Right lobe of liver (tissue), 6 donors: ENCODE results near the gene DST. TPM values are rescaled to one million over a fixed set of nuclear protein-coding genes. Genes with fewer than 3 reads are reported as not detected.

Experiments used
- ATAC-seq, 4 donors: fragments of 200-7000 bp; cut with Tn5 transposase; one replicate each; pipeline ENCODE4 v1.9.1; 2020; ENCODE audit warnings: mild to moderate bottlenecking in 4 of 4, moderate library complexity in 4 of 4
- DNase-seq, 3 donors: peaks; one replicate each; pipeline ENCODE4 v3.0.0-alpha.2; 2020
- H3K27ac ChIP-seq, 3 donors: fragments of 200-600 bp; one replicate each; pipeline ENCODE4 v1.8.0; 2022
- H3K27me3 ChIP-seq, 2 donors: fragments of 200-600 bp; one replicate each; pipeline ENCODE4 v1.8.0; 2022
- H3K36me3 ChIP-seq, 4 donors: fragments of 200-600 bp; sonication (generic) in 1 of 4; one replicate each; pipeline versions ENCODE4 v1.5.1 to v1.8.0; 2017 to 2022; ENCODE audit warnings: control low read depth in 1 of 4
- H3K4me1 ChIP-seq, 4 donors: fragments of 200-600 bp; sonication (generic) in 1 of 4; one replicate each; pipeline versions ENCODE4 v1.5.1 to v1.8.0; 2017 to 2022; ENCODE audit warnings: control low read depth in 1 of 4
- H3K4me3 ChIP-seq, 3 donors: fragments of 200-600 bp; one replicate each; pipeline ENCODE4 v1.8.0; 2022
- H3K9me3 ChIP-seq, 4 donors: fragments of 200-600 bp; sonication (generic) in 1 of 4; one replicate each; pipeline versions ENCODE4 v1.5.1 to v1.8.0; 2017 to 2022; ENCODE audit warnings: control low read depth in 1 of 4
- POLR2A ChIP-seq: fragments of 450-650 bp; IDR thresholded peaks from one replicate; pipeline ENCODE4 v1.6.1; 2017; ENCODE audit warnings: antibody characterized with exemption, mild to moderate bottlenecking
- WGBS: methylation state at CpG from one replicate; pipeline ENCODE4 v1.1.6; 2018; ENCODE audit warnings: low coverage, low lambda C conversion rate; ENCODE audit not compliant: insufficient coverage; ENCODE audit errors: missing lambda C conversion rate; 5-methylcytosine and 5-hydroxymethylcytosine counted together
- intact Hi-C, 2 donors: fragments of 100-400 bp; cut with DNase I; formaldehyde crosslinking; loops; one replicate each; pipeline versions ENCODE4 v1.11.2 to v1.14.1; 2022
- total RNA-seq, 6 experiments: library from RNA; depleted of rRNA in 2 of 6; stranded (reverse); fragments of >200 nt in 2 of 6; fragmentation: NEBNext Ultra II Directional in 3 of 6; extraction: Animal tissue kit (Norgen Biotek cat#: 25700) in 3 of 6; gene quantifications; one replicate each; pipeline versions ENCODE4 v1.1.0 to v1.2.4, GENCODE V29; 2016 to 2023
- TF ChIP-seq, protein P1 (sequence below), 4 donors: fragments of 200-600 bp in 3 of 4; fragments of 450-650 bp in 1 of 4; IDR thresholded peaks; one replicate each; pipeline versions ENCODE4 v1.5.1 to v1.8.0; 2016 to 2022; ENCODE audit warnings: antibody characterized with exemption in 4 of 4, mild to moderate bottlenecking in 2 of 4
- donor health status: DM: no; HTN: yes; CAD: no.
- donor health status: DM: no; HTN: no; CAD: no.
- donor health status: DM: no; HTN: no; CAD: no.
- donor health status: DM: no; HTN: yes; CAD: no.
- donor health status: DM: no; HTN: yes; CAD: no.

The DST gene
- total RNA-seq, 6 experiments from 2014 or later: 92.1 to 207 (median 156) TPM

- H3K4me3 ChIP-seq: no peak overlapping the region
- 5% methylated on average over 1 of the region's 1 CpG for WGBS
- intact Hi-C loops: no loop called here
These were observed 41.2 kb upstream of the DST start for GRCh38 chr6:56683882-56684281.

DNA sequence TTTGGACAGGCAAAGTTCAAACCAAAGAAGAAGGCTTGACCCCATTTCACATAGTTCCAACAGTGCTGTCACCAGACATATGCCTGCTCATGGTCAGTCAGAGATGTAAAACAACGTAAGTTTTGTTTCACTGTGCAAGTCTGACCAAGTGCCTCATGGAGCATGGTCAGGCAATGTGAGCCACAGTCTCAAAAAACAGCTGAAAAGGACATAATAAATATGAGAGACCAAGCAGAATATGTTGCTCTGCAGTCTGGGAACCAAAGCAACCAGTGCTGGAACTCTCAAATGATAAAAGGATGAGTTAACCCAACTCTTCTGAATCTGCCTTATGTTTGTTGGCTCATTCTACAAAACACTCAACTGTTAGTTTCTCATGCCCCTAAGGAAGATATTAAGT is 39.9 kb upstream of the DST start:
- DNase-seq (no peak), ATAC-seq (no peak)
- intact Hi-C loops: no loop called here
- Histone ChIP-seq H3K9me3 (no peaks in the 10 kb centered on the region), H3K27ac (peak overlapping the region; percentile 88 to 92 (median 91)), H3K4me3 (no peak overlapping the region), H3K27me3 (no peaks in the 10 kb centered on the region), H3K4me1 (peaks cover 0 to 40% (median 8%) of the 10 kb centered on the region in 4 donors), H3K36me3 (no peaks in the 10 kb centered on the region)
- TF ChIP-seq, protein P1, sequence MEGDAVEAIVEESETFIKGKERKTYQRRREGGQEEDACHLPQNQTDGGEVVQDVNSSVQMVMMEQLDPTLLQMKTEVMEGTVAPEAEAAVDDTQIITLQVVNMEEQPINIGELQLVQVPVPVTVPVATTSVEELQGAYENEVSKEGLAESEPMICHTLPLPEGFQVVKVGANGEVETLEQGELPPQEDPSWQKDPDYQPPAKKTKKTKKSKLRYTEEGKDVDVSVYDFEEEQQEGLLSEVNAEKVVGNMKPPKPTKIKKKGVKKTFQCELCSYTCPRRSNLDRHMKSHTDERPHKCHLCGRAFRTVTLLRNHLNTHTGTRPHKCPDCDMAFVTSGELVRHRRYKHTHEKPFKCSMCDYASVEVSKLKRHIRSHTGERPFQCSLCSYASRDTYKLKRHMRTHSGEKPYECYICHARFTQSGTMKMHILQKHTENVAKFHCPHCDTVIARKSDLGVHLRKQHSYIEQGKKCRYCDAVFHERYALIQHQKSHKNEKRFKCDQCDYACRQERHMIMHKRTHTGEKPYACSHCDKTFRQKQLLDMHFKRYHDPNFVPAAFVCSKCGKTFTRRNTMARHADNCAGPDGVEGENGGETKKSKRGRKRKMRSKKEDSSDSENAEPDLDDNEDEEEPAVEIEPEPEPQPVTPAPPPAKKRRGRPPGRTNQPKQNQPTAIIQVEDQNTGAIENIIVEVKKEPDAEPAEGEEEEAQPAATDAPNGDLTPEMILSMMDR (IDR thresholded peaks at IDR 0.05): no peak
- no peak for TF ChIP-seq POLR2A
- 75% methylated on average over 1 of the region's 1 CpG for WGBS

More at GRCh38 chr6:56683882-56684281, 41.2 kb upstream of the DST start:
- Histone ChIP-seq H3K4me1 (peaks cover 0 to 53% (median 8%) of the 10 kb centered on the region in 4 donors), H3K9me3 (no peaks in the 10 kb centered on the region), H3K36me3 (no peaks in the 10 kb centered on the region), H3K27ac (peak overlapping the region; percentile 88 to 92 (median 91)), H3K27me3 (no peaks in the 10 kb centered on the region)
- ATAC-seq (peak; percentile 82 to 95 (median 90)), DNase-seq (peak in 1 of 3 donors; percentile 66)
- TF ChIP-seq, protein P1 (IDR thresholded peaks at IDR 0.05): no peak
- peak; percentile 58 for TF ChIP-seq POLR2A

DNA sequence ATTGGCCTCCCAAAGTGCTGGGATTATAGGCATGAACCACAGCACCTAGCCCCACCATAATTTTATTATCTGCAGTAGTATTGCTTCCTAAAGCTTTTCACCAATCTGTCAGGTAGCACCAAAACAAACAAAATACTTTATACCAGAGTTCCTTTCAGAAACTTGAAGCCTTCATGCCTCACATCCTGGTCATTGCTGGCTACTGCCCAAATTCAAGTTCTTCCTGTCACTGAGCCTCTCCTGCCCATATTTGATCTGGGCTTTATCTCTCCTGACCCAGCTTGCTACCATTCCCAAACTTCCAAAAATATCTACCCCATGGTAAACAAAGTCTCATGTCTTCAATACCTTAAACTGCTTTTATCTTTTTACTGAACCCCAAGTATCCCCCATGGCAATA is 34.9 kb upstream of the DST start:
- ATAC-seq (peak in 2 of 4 donors; percentile 32 to 56), DNase-seq (no peak)
- no peak overlapping the region for H3K27ac ChIP-seq
- H3K4me1 ChIP-seq: no peaks in the 10 kb centered on the region
- no peaks in the 10 kb centered on the region for H3K9me3 ChIP-seq
- intact Hi-C loops: no loop called here
- H3K4me3 ChIP-seq: no peak overlapping the region
- no peaks in the 10 kb centered on the region for H3K36me3 ChIP-seq
- TF ChIP-seq, protein P1 (IDR thresholded peaks at IDR 0.05): no peak
- no peak for TF ChIP-seq POLR2A
- no peaks in the 10 kb centered on the region for H3K27me3 ChIP-seq

DNA sequence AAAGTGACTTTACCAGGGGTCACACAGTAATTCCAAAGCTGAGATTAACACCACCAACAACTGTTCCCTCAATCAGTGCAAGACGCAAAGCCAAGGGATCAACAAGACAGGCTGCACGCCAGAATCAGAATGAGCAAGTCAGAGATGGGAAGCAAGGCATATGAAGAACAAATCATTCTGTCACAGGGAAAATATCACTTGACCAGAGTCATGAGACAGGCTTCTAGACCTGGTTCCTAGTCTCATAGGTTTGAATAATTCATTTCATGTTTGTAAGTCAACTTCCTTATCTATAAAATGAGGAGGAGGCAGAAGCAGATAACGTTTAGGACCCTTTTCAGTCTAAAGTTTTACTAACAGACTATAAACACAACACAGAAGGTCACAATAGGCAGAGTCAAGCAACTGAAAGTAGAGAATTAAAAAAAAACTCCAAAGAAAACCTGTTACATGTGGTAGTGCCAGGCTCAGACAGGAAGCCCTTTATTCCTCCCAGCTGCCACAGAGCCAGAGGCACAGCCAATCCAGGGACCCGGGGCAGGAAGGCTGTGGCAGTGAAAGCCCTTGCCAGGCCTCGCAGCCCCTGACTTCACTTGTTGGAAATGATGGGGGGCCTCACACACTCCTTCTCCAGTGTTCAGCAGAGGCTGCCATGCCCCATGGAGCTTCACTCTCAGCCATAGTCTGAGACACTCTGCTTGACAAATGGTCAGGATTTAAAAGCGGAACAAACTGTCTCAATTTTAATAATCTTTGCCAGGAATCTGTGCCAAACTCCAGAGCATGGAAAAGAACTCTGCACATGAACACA is 29.2 kb upstream of the DST start:
- Histone ChIP-seq H3K36me3 (no peaks in the 10 kb centered on the region), H3K27ac (peak overlapping the region; percentile 35 to 54 (median 48)), H3K9me3 (no peaks in the 10 kb centered on the region), H3K4me3 (no peak overlapping the region), H3K27me3 (no peaks in the 10 kb centered on the region), H3K4me1 (peaks cover 0 to 28% (median 2%) of the 10 kb centered on the region in 4 donors)
- ATAC-seq (peak; percentile 47 to 78 (median 69)), DNase-seq (peak in 1 of 3 donors; percentile 30)
- TF ChIP-seq POLR2A: no peak
- TF ChIP-seq, protein P1 (IDR thresholded peaks at IDR 0.05): no peak
- intact Hi-C loops: no loop called here
- 30% methylated on average over 4 of the region's 6 CpGs for WGBS
